GM12801 (cell line): ENCODE results near the gene RNF141.

Experiments used
- TF ChIP-seq, protein P1 (sequence below): IDR thresholded peaks from one replicate; pipeline ENCODE4 v1.5.1; 2011; ENCODE audit warnings: control low read depth; ENCODE audit not compliant: insufficient read length; ENCODE audit errors: extremely low read depth

Gene RNF141

DNA sequence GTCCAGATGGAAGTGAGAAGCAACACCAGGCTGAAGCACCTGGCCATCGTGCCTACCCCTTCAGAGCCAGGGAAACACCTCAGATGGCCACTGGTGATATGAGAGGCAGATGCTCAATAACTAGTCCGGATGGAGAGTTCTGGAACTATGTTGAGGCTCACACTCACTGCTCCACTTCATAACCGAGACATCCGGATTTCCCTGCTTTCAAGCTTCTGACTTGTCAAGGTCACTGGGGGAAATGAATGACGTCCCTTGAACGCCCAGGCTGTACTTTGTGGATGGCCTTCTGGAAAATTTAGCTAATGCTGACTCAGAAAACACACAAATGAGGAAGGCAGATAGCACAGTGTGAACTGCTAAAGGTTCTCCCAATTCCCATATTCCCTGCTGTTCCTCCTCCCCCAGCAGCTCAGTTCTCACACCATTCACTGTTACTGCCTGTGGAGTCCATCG is 27.5 kb upstream of the RNF141 start, which contains the start of gene LYVE1:
Gene LYVE1, minus strand, starts transcription at position 180 of the 456 bp plus-strand sequence. Its CDS starts 133 bp downstream, at position 47.
- TF ChIP-seq, protein P1, sequence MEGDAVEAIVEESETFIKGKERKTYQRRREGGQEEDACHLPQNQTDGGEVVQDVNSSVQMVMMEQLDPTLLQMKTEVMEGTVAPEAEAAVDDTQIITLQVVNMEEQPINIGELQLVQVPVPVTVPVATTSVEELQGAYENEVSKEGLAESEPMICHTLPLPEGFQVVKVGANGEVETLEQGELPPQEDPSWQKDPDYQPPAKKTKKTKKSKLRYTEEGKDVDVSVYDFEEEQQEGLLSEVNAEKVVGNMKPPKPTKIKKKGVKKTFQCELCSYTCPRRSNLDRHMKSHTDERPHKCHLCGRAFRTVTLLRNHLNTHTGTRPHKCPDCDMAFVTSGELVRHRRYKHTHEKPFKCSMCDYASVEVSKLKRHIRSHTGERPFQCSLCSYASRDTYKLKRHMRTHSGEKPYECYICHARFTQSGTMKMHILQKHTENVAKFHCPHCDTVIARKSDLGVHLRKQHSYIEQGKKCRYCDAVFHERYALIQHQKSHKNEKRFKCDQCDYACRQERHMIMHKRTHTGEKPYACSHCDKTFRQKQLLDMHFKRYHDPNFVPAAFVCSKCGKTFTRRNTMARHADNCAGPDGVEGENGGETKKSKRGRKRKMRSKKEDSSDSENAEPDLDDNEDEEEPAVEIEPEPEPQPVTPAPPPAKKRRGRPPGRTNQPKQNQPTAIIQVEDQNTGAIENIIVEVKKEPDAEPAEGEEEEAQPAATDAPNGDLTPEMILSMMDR, result no peak

DNA sequence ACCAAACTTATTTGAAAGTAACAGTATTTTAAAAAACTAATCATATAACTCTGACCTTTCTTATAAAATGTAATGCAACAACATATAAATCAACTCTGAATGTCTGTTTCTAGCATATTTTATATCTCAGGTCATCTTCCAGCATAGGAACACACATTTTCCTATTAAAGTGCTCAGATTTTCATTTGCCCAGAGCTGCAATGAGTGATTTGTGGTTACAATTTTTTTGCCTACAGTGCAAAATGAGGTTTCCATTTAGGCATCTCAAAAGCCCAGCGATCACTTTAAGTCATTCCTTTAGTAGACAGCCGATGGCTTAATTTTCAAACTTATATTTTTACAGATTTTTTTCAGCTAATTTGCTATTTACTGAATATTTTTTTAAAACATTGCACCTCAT is 26.5 kb upstream of the RNF141 start:
- TF ChIP-seq, protein P1, result no peak

- TF ChIP-seq, protein P1, result no peak
These were observed 25.4 kb upstream of the RNF141 start for GRCh38 chr11:10566257-10566957.

- TF ChIP-seq, protein P1, result no peak
These were observed 24.5 kb upstream of the RNF141 start for GRCh38 chr11:10565493-10565892.

GRCh38 chr11:10564696-10565318 is 23.8 kb upstream of the RNF141 start:
- TF ChIP-seq, protein P1, result no peak

DNA sequence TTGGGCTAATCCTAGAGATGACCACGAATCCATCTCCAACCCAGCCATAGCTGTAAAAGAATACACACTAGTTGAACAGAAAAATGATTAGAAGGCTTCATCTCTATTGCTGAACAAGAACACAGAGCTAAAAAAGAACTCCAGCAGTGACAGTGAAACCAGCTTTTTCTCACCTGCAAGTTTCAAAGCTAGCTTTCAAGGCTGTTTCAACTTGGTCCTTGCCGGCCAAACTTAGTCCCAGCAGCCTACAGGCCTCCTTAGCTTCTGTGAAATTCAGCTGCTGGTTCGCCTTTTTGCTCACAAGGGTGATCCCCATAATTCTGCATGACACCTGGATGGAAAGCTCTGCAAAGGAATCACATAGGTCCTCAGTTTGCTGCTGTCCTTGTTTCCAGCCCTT is 23.0 kb upstream of the RNF141 start:
- TF ChIP-seq, protein P1, result no peak

- TF ChIP-seq, protein P1, result no peak
These were observed 21.0 kb upstream of the RNF141 start for GRCh38 chr11:10561947-10562346.
